OCI-M2 (cell line): ENCODE measurements around the gene SBF2.
"Not testable (repeated sequence)": the region's sequence is repeated elsewhere in the genome, so short reads cannot be mapped to it uniquely, and the experiment has no call there.

Experiments used
- DNase-seq: peaks from one replicate; lab custom pipeline; 2025; ENCODE audit not compliant: unreplicated experiment; lab: John Stamatoyannopoulos, UW

SBF2 gene

GRCh38 chr11:9962722-9963121 lies 331.3 kb downstream of the SBF2 start:
- no peak for DNase-seq

- DNase-seq, result no peak
Observed at GRCh38 chr11:9957072-9957471, 336.9 kb downstream of the SBF2 start.

- no peak for DNase-seq
Observed at GRCh38 chr11:9956483-9956882, 337.5 kb downstream of the SBF2 start.

- no peak for DNase-seq
Observed at GRCh38 chr11:9955391-9955790, 338.6 kb downstream of the SBF2 start.

GRCh38 chr11:9953994-9954626 lies 339.9 kb downstream of the SBF2 start:
- no peak for DNase-seq

- DNase-seq, result no peak
Observed at GRCh38 chr11:9952511-9953196, 341.4 kb downstream of the SBF2 start.

- no peak for DNase-seq
Observed at GRCh38 chr11:9951807-9952206, 342.2 kb downstream of the SBF2 start.

GRCh38 chr11:9950462-9950861 lies 343.6 kb downstream of the SBF2 start:
- DNase-seq, result no peak

GRCh38 chr11:9947231-9947864 lies 346.7 kb downstream of the SBF2 start:
- DNase-seq, result no peak

GRCh38 chr11:9945680-9946079 lies 348.3 kb downstream of the SBF2 start:
- DNase-seq, result not testable (repeated sequence)

GRCh38 chr11:9943386-9944110 lies 350.5 kb downstream of the SBF2 start:
- DNase-seq, result no peak

GRCh38 chr11:9941991-9942390 lies 352.0 kb downstream of the SBF2 start:
- no peak for DNase-seq

GRCh38 chr11:9939150-9939549 lies 354.9 kb downstream of the SBF2 start:
- DNase-seq, result not testable (repeated sequence)

GRCh38 chr11:9936754-9937153 lies 357.3 kb downstream of the SBF2 start:
- DNase-seq, result no peak

GRCh38 chr11:9932843-9933242 lies 361.2 kb downstream of the SBF2 start:
- not testable (repeated sequence) for DNase-seq

GRCh38 chr11:9930562-9931331 lies 363.3 kb downstream of the SBF2 start:
- not testable (repeated sequence) for DNase-seq

GRCh38 chr11:9927670-9928069 lies 366.3 kb downstream of the SBF2 start:
- no peak for DNase-seq

GRCh38 chr11:9923280-9923679 lies 370.7 kb downstream of the SBF2 start:
- no peak for DNase-seq

GRCh38 chr11:9922806-9923205 lies 371.2 kb downstream of the SBF2 start:
- DNase-seq, result no peak

GRCh38 chr11:9916480-9916879 lies 377.5 kb downstream of the SBF2 start:
- DNase-seq, result no peak

GRCh38 chr11:9914064-9914463 lies 380.0 kb downstream of the SBF2 start:
- no peak for DNase-seq
